ENCODE results near the gene RB1. TPM values are rescaled to one million over a fixed set of nuclear protein-coding genes. Genes with fewer than 3 reads are reported as not detected.

Gene RB1
- total RNA-seq, 1 experiment from 2014 or later, result 57.1 TPM

DNA sequence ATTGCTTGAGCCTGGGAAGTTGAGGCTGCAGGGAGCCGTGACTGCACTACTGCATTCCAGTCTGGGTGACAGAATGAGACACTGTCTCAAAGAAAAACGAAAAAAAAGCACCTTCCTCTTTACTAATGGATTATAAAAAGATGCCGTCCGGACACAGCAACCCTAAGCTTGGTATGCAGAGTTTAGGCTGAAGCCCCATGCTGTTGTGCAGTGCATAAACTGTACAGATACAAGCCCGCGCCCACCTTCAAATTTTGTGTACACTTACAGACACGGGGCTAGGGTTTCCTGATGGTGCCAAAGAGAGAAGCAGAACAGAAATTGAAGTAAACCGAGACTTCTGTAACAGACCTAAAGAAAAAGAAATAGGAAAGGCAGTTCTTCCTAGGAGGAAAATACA, 100.4 kb downstream of the RB1 start:
- no peak for DNase-seq (ENCODE audit: low spot score)
- H3K27ac ChIP-seq (ENCODE audit: low read depth, low read length, poor library complexity, severe bottlenecking), result no peak overlapping the region
- peaks cover 22% of the 10 kb centered on the region for H3K4me1 ChIP-seq (ENCODE audit: insufficient read depth, low read length, poor library complexity, severe bottlenecking)
- H3K4me3 ChIP-seq (ENCODE audit: low read depth, low read length, poor library complexity, severe bottlenecking), result no peak overlapping the region
- no peaks in the 10 kb centered on the region for H3K27me3 ChIP-seq (replicated peaks; ENCODE audit: insufficient read depth, low read depth, low read length, poor library complexity)
- TF ChIP-seq, protein P1, sequence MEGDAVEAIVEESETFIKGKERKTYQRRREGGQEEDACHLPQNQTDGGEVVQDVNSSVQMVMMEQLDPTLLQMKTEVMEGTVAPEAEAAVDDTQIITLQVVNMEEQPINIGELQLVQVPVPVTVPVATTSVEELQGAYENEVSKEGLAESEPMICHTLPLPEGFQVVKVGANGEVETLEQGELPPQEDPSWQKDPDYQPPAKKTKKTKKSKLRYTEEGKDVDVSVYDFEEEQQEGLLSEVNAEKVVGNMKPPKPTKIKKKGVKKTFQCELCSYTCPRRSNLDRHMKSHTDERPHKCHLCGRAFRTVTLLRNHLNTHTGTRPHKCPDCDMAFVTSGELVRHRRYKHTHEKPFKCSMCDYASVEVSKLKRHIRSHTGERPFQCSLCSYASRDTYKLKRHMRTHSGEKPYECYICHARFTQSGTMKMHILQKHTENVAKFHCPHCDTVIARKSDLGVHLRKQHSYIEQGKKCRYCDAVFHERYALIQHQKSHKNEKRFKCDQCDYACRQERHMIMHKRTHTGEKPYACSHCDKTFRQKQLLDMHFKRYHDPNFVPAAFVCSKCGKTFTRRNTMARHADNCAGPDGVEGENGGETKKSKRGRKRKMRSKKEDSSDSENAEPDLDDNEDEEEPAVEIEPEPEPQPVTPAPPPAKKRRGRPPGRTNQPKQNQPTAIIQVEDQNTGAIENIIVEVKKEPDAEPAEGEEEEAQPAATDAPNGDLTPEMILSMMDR (conservative IDR thresholded peaks at IDR 0.05; ENCODE audit: low read depth, low read length), result no peak
- no peak for TF ChIP-seq EZH2 (IDR thresholded peaks at IDR 0.05; ENCODE audit: borderline replicate concordance, low read depth, low read length, poor library complexity, severe bottlenecking)
- CTCF ChIA-PET, result no interaction called here
- no TSS peak for BruUV-seq (replicated peaks)
- POLR2A ChIA-PET (ENCODE audit: low non-redundant PET), result no interaction called here
- intact Hi-C loops (cut with micrococcal nuclease; ENCODE audit: unreplicated experiment), result no loop called here
- no peaks in the 10 kb centered on the region for H3K36me3 ChIP-seq (ENCODE audit: insufficient read depth, low read length, poor library complexity, severe bottlenecking)
- no peaks in the 10 kb centered on the region for H3K9me3 ChIP-seq (ENCODE audit: low read depth, low read length, poor library complexity, severe bottlenecking)

DNA sequence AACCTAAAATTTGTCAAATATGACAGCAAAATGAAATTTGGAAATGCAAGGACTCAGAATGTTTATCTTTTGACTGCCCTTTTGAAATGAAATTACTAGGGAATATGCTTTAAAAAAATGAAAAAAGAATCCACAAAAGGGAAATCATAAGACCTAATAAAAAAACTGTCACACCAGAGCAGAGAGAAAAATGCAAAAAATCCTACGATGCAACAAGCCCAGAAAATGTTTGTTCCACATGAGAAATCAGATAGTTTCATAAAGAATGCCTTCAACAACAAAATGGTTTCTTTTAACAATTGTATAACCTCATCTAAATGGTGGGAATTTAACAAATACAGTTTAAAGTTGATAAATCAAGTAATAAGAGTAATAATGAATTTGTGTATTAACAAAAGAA, 101.4 kb downstream of the RB1 start:
- Histone ChIP-seq H3K4me3 (ENCODE audit: low read depth, low read length, poor library complexity, severe bottlenecking) (no peak overlapping the region), H3K27me3 (replicated peaks; ENCODE audit: insufficient read depth, low read depth, low read length, poor library complexity) (no peaks in the 10 kb centered on the region), H3K36me3 (ENCODE audit: insufficient read depth, low read length, poor library complexity, severe bottlenecking) (no peaks in the 10 kb centered on the region), H3K9me3 (ENCODE audit: low read depth, low read length, poor library complexity, severe bottlenecking) (no peaks in the 10 kb centered on the region), H3K27ac (ENCODE audit: low read depth, low read length, poor library complexity, severe bottlenecking) (no peak overlapping the region), H3K4me1 (ENCODE audit: insufficient read depth, low read length, poor library complexity, severe bottlenecking) (peaks cover 22% of the 10 kb centered on the region)
- TF ChIP-seq, protein P1 (conservative IDR thresholded peaks at IDR 0.05; ENCODE audit: low read depth, low read length), result no peak
- no peak for TF ChIP-seq EZH2 (IDR thresholded peaks at IDR 0.05; ENCODE audit: borderline replicate concordance, low read depth, low read length, poor library complexity, severe bottlenecking)
- intact Hi-C loops (cut with micrococcal nuclease; ENCODE audit: unreplicated experiment), result no loop called here
- ChIA-PET CTCF (no interaction called here), POLR2A (ENCODE audit: low non-redundant PET) (no interaction called here)
- no peak for DNase-seq (ENCODE audit: low spot score)
- no TSS peak for BruUV-seq (replicated peaks)

DNA sequence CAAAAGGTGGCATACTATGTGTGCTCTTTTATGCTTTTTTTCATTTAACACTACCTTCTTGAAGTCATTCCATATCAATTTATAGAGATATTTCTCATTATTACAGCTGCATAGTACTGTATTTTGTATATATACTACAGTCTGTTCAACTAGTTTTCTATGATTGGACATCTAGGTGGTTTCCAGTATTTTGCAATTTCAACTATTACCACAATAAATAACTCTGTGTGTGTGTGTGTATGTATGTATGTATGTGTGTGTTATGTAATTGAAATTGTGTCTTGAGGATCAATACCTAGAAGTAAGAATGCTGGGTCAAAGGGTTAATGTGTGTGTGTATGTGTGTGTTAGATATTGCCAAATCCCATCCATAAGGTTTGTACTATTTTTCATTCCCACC, 102.3 kb downstream of the RB1 start:
- POLR2A ChIA-PET (ENCODE audit: low non-redundant PET), result no interaction called here
- TF ChIP-seq, protein P1 (conservative IDR thresholded peaks at IDR 0.05; ENCODE audit: low read depth, low read length), result no peak
- no peak for TF ChIP-seq EZH2 (IDR thresholded peaks at IDR 0.05; ENCODE audit: borderline replicate concordance, low read depth, low read length, poor library complexity, severe bottlenecking)
- CTCF ChIA-PET, result interaction anchor here (0.5 kb wide), 1 partner anchor 25 kb away, joined by 3 read pairs; no protein-coding TSS in a partner anchor
- Histone ChIP-seq H3K36me3 (ENCODE audit: insufficient read depth, low read length, poor library complexity, severe bottlenecking) (no peaks in the 10 kb centered on the region), H3K27me3 (replicated peaks; ENCODE audit: insufficient read depth, low read depth, low read length, poor library complexity) (no peaks in the 10 kb centered on the region), H3K4me3 (ENCODE audit: low read depth, low read length, poor library complexity, severe bottlenecking) (no peak overlapping the region), H3K4me1 (ENCODE audit: insufficient read depth, low read length, poor library complexity, severe bottlenecking) (peaks cover 21% of the 10 kb centered on the region), H3K27ac (ENCODE audit: low read depth, low read length, poor library complexity, severe bottlenecking) (no peak overlapping the region), H3K9me3 (ENCODE audit: low read depth, low read length, poor library complexity, severe bottlenecking) (no peaks in the 10 kb centered on the region)
- BruUV-seq (replicated peaks), result no TSS peak
- intact Hi-C loops (cut with micrococcal nuclease; ENCODE audit: unreplicated experiment), result no loop called here
- no peak for DNase-seq (ENCODE audit: low spot score)

All from A673 (cell line).